Stomach (tissue), 4 donors: ENCODE measurements around the gene DYNC1H1.

Experiments
- EP300 ChIP-seq: sonication (generic); formaldehyde crosslinking; IDR thresholded peaks from one replicate; pipeline ENCODE4 v1.6.1; 2017; ENCODE audit warnings: antibody characterized with exemption
- POLR2A ChIP-seq, 4 donors: fragments of 450-650 bp; IDR thresholded peaks; one replicate each; pipeline ENCODE4 v1.6.1; 2016; ENCODE audit warnings: antibody characterized with exemption in 4 of 4, control low read depth in 2 of 4, mild to moderate bottlenecking in 1 of 4, moderate library complexity in 1 of 4
- TF ChIP-seq, protein P1 (sequence below), 7 experiments: fragments of 450-650 bp in 4 of 7; fragments of 200-600 bp in 3 of 7; sonication (generic) in 3 of 7; IDR thresholded peaks; one replicate each; pipeline ENCODE4 v1.5.1; 2016 to 2019; ENCODE audit warnings: antibody characterized with exemption in 7 of 7, control low read depth in 2 of 7, mild to moderate bottlenecking in 1 of 7

DNA sequence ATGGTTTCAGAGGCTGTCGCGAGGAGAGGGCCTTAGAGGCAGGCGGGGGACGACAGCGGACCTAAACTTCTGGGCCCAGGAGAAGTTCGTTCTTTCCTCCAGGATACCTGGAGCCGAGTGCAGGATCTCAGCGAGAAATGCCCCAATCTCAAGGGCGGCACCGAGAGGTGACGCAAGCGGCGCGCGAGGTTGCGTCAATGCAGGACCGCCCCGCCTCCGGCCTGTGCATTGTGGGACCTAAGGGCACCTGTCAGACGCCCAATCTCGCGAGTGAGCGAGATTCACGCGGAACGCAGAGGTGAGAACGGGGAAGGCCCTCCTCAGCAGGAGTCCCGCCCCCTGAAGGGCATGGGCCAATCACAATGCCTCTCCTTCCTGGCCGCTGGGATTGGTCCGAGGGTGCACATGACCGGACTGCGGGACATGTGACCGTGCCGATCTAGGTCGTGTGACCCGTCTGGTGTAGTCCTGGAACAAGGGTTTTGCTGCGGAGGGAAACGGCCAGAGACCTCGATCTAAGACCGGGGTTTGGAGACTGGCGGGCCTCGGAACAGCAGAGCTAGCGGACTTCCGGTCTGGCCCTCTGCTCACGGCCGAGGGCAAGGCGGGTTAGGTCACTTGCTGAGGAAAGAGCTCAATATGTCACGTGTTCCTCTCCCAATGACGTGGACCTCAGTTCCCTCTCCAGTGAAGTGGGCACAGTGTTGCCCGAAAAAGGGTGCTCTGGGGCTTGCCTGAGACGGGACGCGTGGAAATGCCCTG lies 16.3 kb upstream of the DYNC1H1 start:
- TF ChIP-seq, protein P1, sequence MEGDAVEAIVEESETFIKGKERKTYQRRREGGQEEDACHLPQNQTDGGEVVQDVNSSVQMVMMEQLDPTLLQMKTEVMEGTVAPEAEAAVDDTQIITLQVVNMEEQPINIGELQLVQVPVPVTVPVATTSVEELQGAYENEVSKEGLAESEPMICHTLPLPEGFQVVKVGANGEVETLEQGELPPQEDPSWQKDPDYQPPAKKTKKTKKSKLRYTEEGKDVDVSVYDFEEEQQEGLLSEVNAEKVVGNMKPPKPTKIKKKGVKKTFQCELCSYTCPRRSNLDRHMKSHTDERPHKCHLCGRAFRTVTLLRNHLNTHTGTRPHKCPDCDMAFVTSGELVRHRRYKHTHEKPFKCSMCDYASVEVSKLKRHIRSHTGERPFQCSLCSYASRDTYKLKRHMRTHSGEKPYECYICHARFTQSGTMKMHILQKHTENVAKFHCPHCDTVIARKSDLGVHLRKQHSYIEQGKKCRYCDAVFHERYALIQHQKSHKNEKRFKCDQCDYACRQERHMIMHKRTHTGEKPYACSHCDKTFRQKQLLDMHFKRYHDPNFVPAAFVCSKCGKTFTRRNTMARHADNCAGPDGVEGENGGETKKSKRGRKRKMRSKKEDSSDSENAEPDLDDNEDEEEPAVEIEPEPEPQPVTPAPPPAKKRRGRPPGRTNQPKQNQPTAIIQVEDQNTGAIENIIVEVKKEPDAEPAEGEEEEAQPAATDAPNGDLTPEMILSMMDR (IDR thresholded peaks at IDR 0.05) = peak in 1 of 7 experiments; percentile 9
- TF ChIP-seq POLR2A (IDR thresholded peaks at IDR 0.05) (peak in 2 of 4 donors; percentile 88 to 98), EP300 (peak; percentile 78)
